ENCODE results near the gene HSD17B2.

- no peak for TF ChIP-seq ARNT (IDR thresholded peaks at IDR 0.05)
- TF ChIP-seq NFRKB (IDR thresholded peaks at IDR 0.05) = no peak
- TF ChIP-seq FOXK2 (IDR thresholded peaks at IDR 0.05) = no peak
Measured at GRCh38 chr16:82092711-82093110, 57.7 kb downstream of the HSD17B2 start.
